B cell (primary cell): ENCODE data around the gene SLC2A9. TPM values are rescaled to one million over a fixed set of nuclear protein-coding genes. Genes with fewer than 3 reads are reported as not detected.
"Not testable (repeated sequence)": the region's sequence is repeated elsewhere in the genome, so short reads cannot be mapped to it uniquely, and the experiment has no call there.

Experiments used
- ATAC-seq: fragments of 200-7000 bp; cut with Tn5 transposase; one replicate; pipeline ENCODE4 v1.10.0; 2021; ENCODE audit warnings: low read depth, mild to moderate bottlenecking, moderate number of reproducible peaks, moderate library complexity
- CTCF ChIA-PET: fragments of 350-600 bp; sonication (Branson Sonifier 250); formaldehyde crosslinking; loops from one replicate; lab custom pipeline; 2021; ENCODE audit warnings: antibody characterized with exemption, inconsistent platforms; lab: Charles Lee
- POLR2A ChIA-PET: fragments of 350-600 bp; sonication (Branson Sonifier 250); formaldehyde crosslinking; loops from one replicate; lab custom pipeline; 2021; ENCODE audit warnings: antibody characterized with exemption; lab: Charles Lee
- DNase-seq: peaks from one replicate; pipeline ENCODE4 v3.0.0; 2013
- H2AFZ ChIP-seq: 2 replicates; pipeline ENCODE4 v1.6.1; 2012; ENCODE audit warnings: mild to moderate bottlenecking, low read depth, low read length; ENCODE audit not compliant: insufficient read depth, poor library complexity, severe bottlenecking
- H3K27ac ChIP-seq, 2 donors: 1 replicate in 1 of 2; 2 replicates in 1 of 2; pipeline ENCODE4 v1.5.1; 2012 to 2013; ENCODE audit warnings: low read length in 2 of 2, mild to moderate bottlenecking in 2 of 2, moderate library complexity in 1 of 2
- H3K27me3 ChIP-seq, 4 experiments: fragments of 200-600 bp in 1 of 4; sonication (generic) in 1 of 4; replicated peaks in 1 of 4; 1 replicate in 2 of 4; 2 replicates in 2 of 4; pipeline versions ENCODE4 v1.6.1 to v1.7.0; 2013 to 2016; ENCODE audit warnings: low read length in 3 of 4, mild to moderate bottlenecking in 2 of 4, mixed read lengths in 1 of 4, moderate library complexity in 1 of 4; ENCODE audit not compliant: insufficient read depth in 4 of 4, control insufficient read depth in 3 of 4; ENCODE audit errors: control extremely low read depth in 1 of 4
- H3K36me3 ChIP-seq, 2 experiments: replicated peaks in 1 of 2; 1 replicate in 1 of 2; 2 replicates in 1 of 2; pipeline versions ENCODE4 v1.6.1 to v1.7.1; 2013; ENCODE audit warnings: low read length in 1 of 2; ENCODE audit not compliant: insufficient read depth in 2 of 2, control insufficient read depth in 1 of 2; ENCODE audit errors: control extremely low read depth in 1 of 2, extremely low read depth in 1 of 2
- H3K4me1 ChIP-seq, 2 donors: fragments of 200-600 bp in 1 of 2; sonication (generic) in 1 of 2; 1 replicate in 1 of 2; 2 replicates in 1 of 2; pipeline versions ENCODE4 v1.5.1 to v1.6.1; 2013 to 2017; ENCODE audit warnings: low read length in 2 of 2; ENCODE audit not compliant: control insufficient read depth in 2 of 2, insufficient read depth in 2 of 2
- H3K4me2 ChIP-seq: replicated peaks from 2 replicates; pipeline ENCODE3; 2012; ENCODE audit warnings: mild to moderate bottlenecking, low read depth, low read length; ENCODE audit not compliant: poor library complexity, severe bottlenecking
- H3K4me3 ChIP-seq, 5 experiments: fragments of 200-600 bp in 1 of 5; sonication (generic) in 1 of 5; 1 replicate in 3 of 5; 2 replicates in 2 of 5; pipeline versions ENCODE4 v1.5.1 to v1.7.0; 2011 to 2016; ENCODE audit warnings: low read length in 4 of 5, mild to moderate bottlenecking in 4 of 5, low read depth in 2 of 5, control low read depth in 1 of 5, moderate library complexity in 1 of 5; ENCODE audit not compliant: insufficient read depth in 1 of 5; ENCODE audit errors: control extremely low read depth in 1 of 5, extremely low read depth in 1 of 5
- H3K79me2 ChIP-seq: fragments of 200-600 bp; sonication (generic); one replicate; pipeline ENCODE4 v1.6.0; 2016; ENCODE audit warnings: low read length; ENCODE audit not compliant: control insufficient read depth, insufficient read depth
- H3K9ac ChIP-seq: fragments of 200-600 bp; sonication (generic); 2 replicates; pipeline ENCODE4 v1.6.1; 2017; ENCODE audit warnings: mild to moderate bottlenecking, low read length, moderate library complexity
- H3K9me3 ChIP-seq, 3 donors: one replicate each; pipeline versions ENCODE4 v1.6.1 to v1.7.1; 2013; ENCODE audit warnings: low read length in 2 of 3; ENCODE audit not compliant: control insufficient read depth in 2 of 3, insufficient read depth in 1 of 3; ENCODE audit errors: control extremely low read depth in 1 of 3
- H4K20me1 ChIP-seq: 2 replicates; pipeline ENCODE4 v1.6.0; 2012; ENCODE audit warnings: mild to moderate bottlenecking, low read length; ENCODE audit not compliant: insufficient read depth, control insufficient read depth, poor library complexity, severe bottlenecking
- H3K27ac Mint-ChIP-seq: one replicate; pipeline ENCODE4 v1.8.0; 2021; ENCODE audit warnings: mixed read lengths
- H3K27me3 Mint-ChIP-seq: one replicate; pipeline ENCODE4 v1.8.0; 2021; ENCODE audit warnings: mixed read lengths
- H3K4me1 Mint-ChIP-seq: one replicate; pipeline ENCODE4 v1.8.0; 2021; ENCODE audit warnings: mixed read lengths
- H3K4me3 Mint-ChIP-seq: one replicate; pipeline ENCODE4 v1.8.0; 2021; ENCODE audit warnings: mixed read lengths
- H3K9me3 Mint-ChIP-seq: one replicate; pipeline ENCODE4 v1.8.0; 2022; ENCODE audit warnings: mixed read lengths; ENCODE audit not compliant: insufficient read depth
- EZH2 ChIP-seq: IDR thresholded peaks from 2 replicates; pipeline ENCODE4 v1.6.1; 2012; ENCODE audit warnings: borderline replicate concordance, low read depth, mild to moderate bottlenecking, moderate library complexity, low read length; ENCODE audit not compliant: insufficient read depth, poor library complexity, severe bottlenecking
- WGBS: methylation state at CpG from one replicate; pipeline ENCODE4 v1.1.5; 2013; ENCODE audit warnings: missing lambda C conversion rate; ENCODE audit not compliant: insufficient coverage; 5-methylcytosine and 5-hydroxymethylcytosine counted together
- intact Hi-C: fragments of 100-400 bp; cut with micrococcal nuclease; formaldehyde crosslinking; loops from one replicate; pipeline ENCODE4 v1.10.0; 2022
- polyA plus RNA-seq: library from polyadenylated mRNA; depleted of rRNA; stranded (reverse); fragments of >200 nt; gene quantifications from 2 replicates; pipeline ENCODE4 v1.2.3, GENCODE V29; 2012
- total RNA-seq, 2 donors: library from RNA; stranded (reverse); fragments of 120-200 nt in 1 of 2; gene quantifications; 1 replicate in 1 of 2; 2 replicates in 1 of 2; pipeline versions ENCODE4 v1.2.3 to v1.2.4, GENCODE V29; 2013 to 2022
- TF ChIP-seq, protein P1 (sequence below): fragments of 200-600 bp; IDR thresholded peaks from one replicate; pipeline ENCODE4 v1.8.0; 2022; ENCODE audit warnings: antibody characterized with exemption, mild to moderate bottlenecking

SLC2A9 gene
- total and polyA plus RNA-seq, 2 donors (not counting 1 experiment from before 2014, with no cell fraction given): 0.89 to 2.1 TPM

- H3K27ac Mint-ChIP-seq: no peak overlapping the region
- POLR2A ChIA-PET: no interaction called here
Observed at GRCh38 chr4:9792381-9792780, 228.9 kb downstream of the SLC2A9 start.

DNA sequence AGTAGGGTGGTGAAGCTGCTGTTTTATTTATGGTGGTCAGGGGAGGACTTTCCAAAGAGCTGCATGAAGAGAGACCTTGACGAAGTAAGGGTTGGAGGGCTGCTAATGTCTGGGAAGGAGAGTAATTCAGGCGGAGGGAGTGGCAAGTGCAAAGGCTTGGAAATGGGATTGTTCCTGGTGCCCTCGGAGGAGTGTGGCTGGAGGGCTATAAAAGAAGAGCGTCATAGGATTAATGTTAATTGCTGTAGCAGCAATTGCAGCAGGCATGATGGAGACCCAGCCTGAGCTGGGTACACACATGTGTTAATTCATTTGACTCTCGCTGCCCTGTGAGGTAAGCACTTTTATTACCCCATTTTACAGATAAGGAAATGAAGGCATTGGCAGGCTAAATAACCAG is 235.4 kb downstream of the SLC2A9 start:
- DNase-seq, H3K4me1 Mint-ChIP-seq, CTCF ChIA-PET, ATAC-seq, H3K27ac Mint-ChIP-seq, POLR2A ChIA-PET, H3K4me1 ChIP-seq, H4K20me1 ChIP-seq, H3K27ac ChIP-seq, H3K9ac ChIP-seq, H3K4me3 Mint-ChIP-seq, H3K79me2 ChIP-seq, intact Hi-C loops, H2AFZ ChIP-seq, H3K9me3 Mint-ChIP-seq, H3K4me3 ChIP-seq, H3K27me3 ChIP-seq, H3K36me3 ChIP-seq, H3K4me2 ChIP-seq, H3K9me3 ChIP-seq: not testable (repeated sequence)
- 87% methylated on average over 4 of the region's 5 CpGs for WGBS
- H3K27me3 Mint-ChIP-seq: peaks cover 24% of the 10 kb centered on the region

More at GRCh38 chr4:9792381-9792780, 228.9 kb downstream of the SLC2A9 start:
- Histone ChIP-seq H3K4me1 (no peaks in the 10 kb centered on the region), H4K20me1 (no peaks in the 10 kb centered on the region), H3K9me3 (no peaks in the 10 kb centered on the region), H2AFZ (no peak overlapping the region), H3K4me2 (no peak overlapping the region), H3K79me2 (no peaks in the 10 kb centered on the region), H3K36me3 (no peaks in the 10 kb centered on the region), H3K27ac (no peak overlapping the region), H3K4me3 (no peak overlapping the region), H3K27me3 (no peaks in the 10 kb centered on the region), H3K9ac (no peak overlapping the region)
- intact Hi-C loops: no loop called here
- Mint-ChIP-seq H3K4me1 (no peaks in the 10 kb centered on the region), H3K4me3 (no peak overlapping the region), H3K9me3 (no peaks in the 10 kb centered on the region), H3K27me3 (peaks cover 15% of the 10 kb centered on the region)
- 75% methylated on average over 1 of the region's 3 CpGs for WGBS
- DNase-seq (no peak), ATAC-seq (no peak)
- TF ChIP-seq EZH2: no peak
- TF ChIP-seq, protein P1, sequence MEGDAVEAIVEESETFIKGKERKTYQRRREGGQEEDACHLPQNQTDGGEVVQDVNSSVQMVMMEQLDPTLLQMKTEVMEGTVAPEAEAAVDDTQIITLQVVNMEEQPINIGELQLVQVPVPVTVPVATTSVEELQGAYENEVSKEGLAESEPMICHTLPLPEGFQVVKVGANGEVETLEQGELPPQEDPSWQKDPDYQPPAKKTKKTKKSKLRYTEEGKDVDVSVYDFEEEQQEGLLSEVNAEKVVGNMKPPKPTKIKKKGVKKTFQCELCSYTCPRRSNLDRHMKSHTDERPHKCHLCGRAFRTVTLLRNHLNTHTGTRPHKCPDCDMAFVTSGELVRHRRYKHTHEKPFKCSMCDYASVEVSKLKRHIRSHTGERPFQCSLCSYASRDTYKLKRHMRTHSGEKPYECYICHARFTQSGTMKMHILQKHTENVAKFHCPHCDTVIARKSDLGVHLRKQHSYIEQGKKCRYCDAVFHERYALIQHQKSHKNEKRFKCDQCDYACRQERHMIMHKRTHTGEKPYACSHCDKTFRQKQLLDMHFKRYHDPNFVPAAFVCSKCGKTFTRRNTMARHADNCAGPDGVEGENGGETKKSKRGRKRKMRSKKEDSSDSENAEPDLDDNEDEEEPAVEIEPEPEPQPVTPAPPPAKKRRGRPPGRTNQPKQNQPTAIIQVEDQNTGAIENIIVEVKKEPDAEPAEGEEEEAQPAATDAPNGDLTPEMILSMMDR: no peak
- CTCF ChIA-PET: no interaction called here
